Sigmoid colon (tissue), 7 donors: ENCODE measurements around the gene ERRFI1. TPM values are rescaled to one million over a fixed set of nuclear protein-coding genes. Genes with fewer than 3 reads are reported as not detected.
"Not testable (repeated sequence)": the region's sequence is repeated elsewhere in the genome, so short reads cannot be mapped to it uniquely, and the experiment has no call there.

ENCODE experiments used
- DNase-seq: peaks from one replicate; pipeline ENCODE4 v3.0.0-alpha.2; 2019
- H3K27ac ChIP-seq, 4 donors: fragments of 200-600 bp; sonication (generic); one replicate each; pipeline ENCODE4 v1.5.1; 2016 to 2019; ENCODE audit warnings: mild to moderate bottlenecking in 1 of 4
- H3K27me3 ChIP-seq, 3 donors: fragments of 200-600 bp; sonication (generic); one replicate each; pipeline ENCODE4 v1.5.1; 2019; ENCODE audit warnings: mild to moderate bottlenecking in 1 of 3
- H3K36me3 ChIP-seq, 4 donors: fragments of 200-600 bp; sonication (generic); one replicate each; pipeline ENCODE4 v1.5.1; 2016 to 2019
- H3K4me1 ChIP-seq, 4 donors: fragments of 200-600 bp; sonication (generic); one replicate each; pipeline ENCODE4 v1.5.1; 2017 to 2019
- H3K4me3 ChIP-seq, 4 donors: fragments of 200-600 bp; sonication (generic); one replicate each; pipeline ENCODE4 v1.5.1; 2017 to 2019; ENCODE audit warnings: mild to moderate bottlenecking in 2 of 4, moderate library complexity in 1 of 4
- H3K9me3 ChIP-seq, 4 donors: fragments of 200-600 bp in 3 of 4; sonication (generic) in 3 of 4; one replicate each; pipeline versions ENCODE4 v1.5.1 to v1.6.1; 2013 to 2019
- EP300 ChIP-seq, 4 donors: sonication (generic); formaldehyde crosslinking; IDR thresholded peaks; one replicate each; pipeline ENCODE4 v1.6.1; 2017; ENCODE audit warnings: antibody characterized with exemption in 4 of 4
- POLR2A ChIP-seq, 2 donors: fragments of 450-650 bp; IDR thresholded peaks; one replicate each; pipeline ENCODE4 v1.6.1; 2016; ENCODE audit warnings: antibody characterized with exemption in 2 of 2, mild to moderate bottlenecking in 2 of 2, moderate library complexity in 2 of 2
- POLR2AphosphoS5 ChIP-seq, 4 donors: sonication (generic); formaldehyde crosslinking; IDR thresholded peaks; one replicate each; pipeline ENCODE4 v1.6.1; 2017; ENCODE audit warnings: antibody characterized with exemption in 4 of 4
- WGBS, 2 donors: extraction: QIAGEN DNeasy Blood & Tissue Kit; methylation state at CpG; one replicate each; pipeline ENCODE4 v1.1.7; 2013; 5-methylcytosine and 5-hydroxymethylcytosine counted together
- intact Hi-C: fragments of 100-400 bp; cut with DNase I; formaldehyde crosslinking; loops from one replicate; pipeline ENCODE4 v1.15.1; 2023
- polyA plus RNA-seq, 3 donors: library from polyadenylated mRNA; stranded (reverse); fragments of 200-250 nt; gene quantifications; one replicate each; pipeline ENCODE4 v1.2.3, GENCODE V29; 2013
- total RNA-seq, 4 donors: library from RNA; depleted of rRNA; stranded (reverse); fragments of >200 nt; gene quantifications; one replicate each; pipeline ENCODE4 v1.1.0, GENCODE V29; 2016
- TF ChIP-seq, protein P1 (sequence below), 4 experiments: fragments of 450-650 bp in 3 of 4; fragments of 200-600 bp in 1 of 4; IDR thresholded peaks; one replicate each; pipeline ENCODE4 v1.5.1; 2016 to 2019; ENCODE audit warnings: antibody characterized with exemption in 4 of 4, mild to moderate bottlenecking in 3 of 4, moderate library complexity in 2 of 4
- donor health status: healthy with polysubstance abuse.
- donor health status: Bipolar disorder and iron deficiency.
- donor health status: healthy.

ERRFI1 gene, protein sequence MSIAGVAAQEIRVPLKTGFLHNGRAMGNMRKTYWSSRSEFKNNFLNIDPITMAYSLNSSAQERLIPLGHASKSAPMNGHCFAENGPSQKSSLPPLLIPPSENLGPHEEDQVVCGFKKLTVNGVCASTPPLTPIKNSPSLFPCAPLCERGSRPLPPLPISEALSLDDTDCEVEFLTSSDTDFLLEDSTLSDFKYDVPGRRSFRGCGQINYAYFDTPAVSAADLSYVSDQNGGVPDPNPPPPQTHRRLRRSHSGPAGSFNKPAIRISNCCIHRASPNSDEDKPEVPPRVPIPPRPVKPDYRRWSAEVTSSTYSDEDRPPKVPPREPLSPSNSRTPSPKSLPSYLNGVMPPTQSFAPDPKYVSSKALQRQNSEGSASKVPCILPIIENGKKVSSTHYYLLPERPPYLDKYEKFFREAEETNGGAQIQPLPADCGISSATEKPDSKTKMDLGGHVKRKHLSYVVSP
- total RNA-seq (100 to 1,000 TPM in 2 of 4 donors, 10 to 100 TPM in 2; 81.1 to 131 (median 101) TPM), polyA plus RNA-seq (10 to 100 TPM; 28.4 to 45.3 (median 28.8) TPM)

DNA sequence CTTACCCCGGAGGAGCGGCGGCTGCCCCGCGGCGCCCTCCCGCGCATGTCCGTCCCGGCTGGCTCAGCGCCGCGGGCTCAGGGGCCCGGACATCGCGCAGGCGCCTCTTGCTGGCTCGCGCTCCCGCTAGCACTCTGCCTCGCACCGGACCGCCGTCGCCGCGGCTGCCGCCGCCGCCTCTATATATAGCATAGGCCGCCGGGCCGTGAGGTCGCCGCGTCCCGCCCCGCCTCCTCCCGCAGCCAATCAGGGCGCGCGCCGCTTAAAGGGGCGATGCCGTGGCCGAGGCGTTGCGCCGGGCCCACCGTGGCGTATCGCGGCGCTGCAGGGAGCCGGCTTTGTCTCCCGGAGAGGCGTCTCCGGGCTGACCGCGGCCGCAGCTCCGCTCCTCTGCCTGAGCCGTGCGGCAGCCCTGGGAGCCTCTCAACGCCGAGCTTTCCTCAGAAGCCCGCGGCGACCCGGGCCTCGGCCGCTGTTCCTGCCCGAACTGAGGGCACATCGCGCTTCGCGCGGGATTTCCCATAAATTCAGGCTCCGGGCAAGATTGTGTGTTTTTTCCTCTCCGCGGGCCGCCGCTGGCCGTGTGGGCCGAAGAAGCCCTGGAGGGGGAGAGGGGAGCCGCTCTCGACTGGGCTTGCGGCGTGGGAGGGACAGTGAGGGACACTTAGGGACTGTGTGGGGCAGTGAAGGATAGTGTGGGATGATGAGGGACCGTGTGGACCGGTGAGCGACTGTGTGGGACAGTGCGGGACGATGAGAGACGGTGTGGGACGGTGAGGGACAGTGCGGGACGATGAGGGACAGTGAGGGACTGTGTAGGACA lies at the start of gene ERRFI1:
TSS of gene ERRFI1 (minus strand) at position 157 of the 823 bp plus-strand sequence. CDS start 10,690 bp downstream, outside the sequence.
- Histone ChIP-seq H3K27ac (peak within 1 kb of the TSS; percentile 96 to 99 (median 97)), H3K9me3 (no peaks in the 10 kb centered on the region), H3K27me3 (no peaks in the 10 kb centered on the region), H3K36me3 (no peaks in the 10 kb centered on the region), H3K4me1 (peaks cover 3 to 61% (median 54%) of the 10 kb centered on the region in 4 donors), H3K4me3 (peak within 1 kb of the TSS; percentile 63 to 97 (median 84))
- WGBS, 2 donors, result 3 to 5% methylated on average over 98 of the region's 98 CpGs
- TF ChIP-seq POLR2AphosphoS5 (IDR thresholded peaks at IDR 0.05) (peak; percentile 95 to 99 (median 99)), POLR2A (IDR thresholded peaks at IDR 0.05) (peak; percentile 71 to 85), EP300 (IDR thresholded peaks at IDR 0.05) (no peak)
- intact Hi-C loops, result loop anchor here (2.0 to 5.0 kb wide), 2 partner anchors 94 to 176 kb away; no protein-coding TSS in a partner anchor
- peak; percentile 98 for DNase-seq

DNA sequence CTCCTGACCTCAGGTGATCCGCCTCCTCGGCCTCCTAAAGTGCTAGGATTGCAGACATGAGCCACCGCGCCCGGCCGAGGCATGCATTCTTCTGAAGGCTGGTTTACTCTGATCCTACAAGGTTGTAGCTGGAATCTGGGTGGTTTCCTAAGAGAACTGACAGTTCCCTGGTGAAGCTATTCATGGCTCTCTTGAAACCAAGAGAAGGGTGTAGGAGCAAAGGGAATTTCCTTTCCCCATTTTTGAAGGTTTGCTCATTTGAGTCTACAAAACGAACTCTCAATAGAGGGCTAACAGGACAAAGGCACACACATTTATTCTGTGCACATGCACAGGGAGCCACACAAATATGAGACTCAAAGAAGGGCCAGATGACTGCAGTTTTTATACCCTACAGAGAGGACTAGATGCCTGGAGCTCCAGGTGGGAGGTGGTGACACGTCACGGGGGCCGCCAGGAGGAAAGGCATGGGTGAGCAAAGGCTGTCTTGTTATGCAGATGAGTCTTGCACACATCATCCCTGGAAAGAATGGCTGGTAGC lies 49.5 kb upstream of the ERRFI1 start:
- no peak for TF ChIP-seq EP300 (IDR thresholded peaks at IDR 0.05)
- TF ChIP-seq, protein P1, sequence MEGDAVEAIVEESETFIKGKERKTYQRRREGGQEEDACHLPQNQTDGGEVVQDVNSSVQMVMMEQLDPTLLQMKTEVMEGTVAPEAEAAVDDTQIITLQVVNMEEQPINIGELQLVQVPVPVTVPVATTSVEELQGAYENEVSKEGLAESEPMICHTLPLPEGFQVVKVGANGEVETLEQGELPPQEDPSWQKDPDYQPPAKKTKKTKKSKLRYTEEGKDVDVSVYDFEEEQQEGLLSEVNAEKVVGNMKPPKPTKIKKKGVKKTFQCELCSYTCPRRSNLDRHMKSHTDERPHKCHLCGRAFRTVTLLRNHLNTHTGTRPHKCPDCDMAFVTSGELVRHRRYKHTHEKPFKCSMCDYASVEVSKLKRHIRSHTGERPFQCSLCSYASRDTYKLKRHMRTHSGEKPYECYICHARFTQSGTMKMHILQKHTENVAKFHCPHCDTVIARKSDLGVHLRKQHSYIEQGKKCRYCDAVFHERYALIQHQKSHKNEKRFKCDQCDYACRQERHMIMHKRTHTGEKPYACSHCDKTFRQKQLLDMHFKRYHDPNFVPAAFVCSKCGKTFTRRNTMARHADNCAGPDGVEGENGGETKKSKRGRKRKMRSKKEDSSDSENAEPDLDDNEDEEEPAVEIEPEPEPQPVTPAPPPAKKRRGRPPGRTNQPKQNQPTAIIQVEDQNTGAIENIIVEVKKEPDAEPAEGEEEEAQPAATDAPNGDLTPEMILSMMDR (IDR thresholded peaks at IDR 0.05), result no peak
- no peak for TF ChIP-seq POLR2AphosphoS5 (IDR thresholded peaks at IDR 0.05)
- TF ChIP-seq POLR2A (IDR thresholded peaks at IDR 0.05), result no peak
- no peak for DNase-seq
- H3K27ac ChIP-seq, result peak overlapping the region in 3 of 4 donors; percentile 77 to 90 (median 80)
- no peaks in the 10 kb centered on the region for H3K36me3 ChIP-seq
- WGBS, 2 donors, result 86 to 89% methylated on average over 10 of the region's 10 CpGs
- intact Hi-C loops, result no loop called here
- no peak overlapping the region for H3K4me3 ChIP-seq
- H3K9me3 ChIP-seq, result no peaks in the 10 kb centered on the region
- peaks cover 0 to 45% (median 29%) of the 10 kb centered on the region in 4 donors for H3K4me1 ChIP-seq
- H3K27me3 ChIP-seq, result no peaks in the 10 kb centered on the region

DNA sequence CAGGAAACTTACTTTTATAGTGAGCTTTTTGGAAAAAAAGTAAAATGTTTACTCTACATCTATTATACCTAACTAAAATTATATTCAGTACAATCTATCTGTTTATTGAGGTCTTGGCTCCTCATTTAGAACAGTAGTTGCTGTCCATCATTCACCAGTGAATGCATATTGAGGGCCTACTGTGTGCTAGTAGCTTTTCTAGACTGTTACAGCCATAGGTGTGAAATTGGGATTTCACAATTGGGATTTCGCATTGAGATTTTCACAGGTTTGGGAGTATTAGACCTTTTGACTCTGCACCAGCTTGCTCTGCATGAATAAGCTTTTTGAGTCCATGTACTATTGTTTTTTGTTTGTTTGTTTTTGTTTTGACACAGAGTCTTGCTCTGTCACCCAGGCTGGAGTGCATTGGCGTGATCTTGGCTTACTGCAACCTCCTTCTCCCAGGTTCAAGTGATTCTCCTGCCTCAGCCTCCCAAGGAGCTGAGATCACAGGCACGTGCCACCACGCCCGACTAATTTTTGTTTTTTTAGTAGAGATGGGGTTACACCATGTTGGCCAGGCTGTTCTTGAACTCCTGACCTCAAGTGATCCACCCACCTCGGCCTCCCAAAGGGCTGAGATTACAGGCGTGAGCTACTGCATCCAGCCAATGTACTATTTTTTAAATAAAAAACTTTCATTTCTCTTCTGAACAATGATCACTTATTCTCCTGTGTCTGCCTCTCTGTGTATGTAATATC lies 47.2 kb upstream of the ERRFI1 start:
- H3K27ac ChIP-seq, result no peak overlapping the region

DNA sequence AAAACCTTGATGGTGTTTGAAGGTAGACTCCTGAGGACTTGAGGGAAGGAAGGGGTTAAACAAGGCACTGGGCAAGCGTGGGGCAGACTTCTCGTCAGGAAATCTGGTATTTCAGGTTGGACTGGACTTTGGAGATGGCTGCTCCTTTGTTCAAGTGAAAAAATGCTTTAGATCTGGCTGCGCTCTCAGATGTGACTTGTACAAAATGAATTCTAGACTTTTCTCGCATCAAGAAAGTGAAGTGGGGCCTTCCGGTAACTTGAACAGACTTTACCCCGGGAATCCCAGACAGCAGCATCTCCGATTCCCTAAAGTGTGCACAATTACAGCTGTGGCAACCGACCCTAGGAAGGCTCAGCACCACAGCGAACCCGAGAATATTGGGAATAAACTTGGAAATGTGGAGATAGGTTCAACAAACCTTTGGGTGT lies 44.3 kb upstream of the ERRFI1 start:
- WGBS, 2 donors, result 12 to 49% methylated on average over 10 of the region's 10 CpGs

More for the DNA sequence above, 47.2 kb upstream of the ERRFI1 start:
- intact Hi-C loops, result no loop called here
- Histone ChIP-seq H3K36me3 (no peaks in the 10 kb centered on the region), H3K27me3 (no peaks in the 10 kb centered on the region), H3K9me3 (peaks cover 0 to 2% (median 0%) of the 10 kb centered on the region in 4 donors), H3K4me3 (no peak overlapping the region), H3K4me1 (peaks cover 0 to 32% (median 22%) of the 10 kb centered on the region in 4 donors)
- no peak for DNase-seq
- TF ChIP-seq POLR2AphosphoS5 (IDR thresholded peaks at IDR 0.05) (no peak), EP300 (IDR thresholded peaks at IDR 0.05) (no peak), POLR2A (IDR thresholded peaks at IDR 0.05) (no peak)
- TF ChIP-seq, protein P1 (IDR thresholded peaks at IDR 0.05), result no peak
- WGBS, 2 donors, result 61 to 73% methylated on average over 7 of the region's 7 CpGs

DNA sequence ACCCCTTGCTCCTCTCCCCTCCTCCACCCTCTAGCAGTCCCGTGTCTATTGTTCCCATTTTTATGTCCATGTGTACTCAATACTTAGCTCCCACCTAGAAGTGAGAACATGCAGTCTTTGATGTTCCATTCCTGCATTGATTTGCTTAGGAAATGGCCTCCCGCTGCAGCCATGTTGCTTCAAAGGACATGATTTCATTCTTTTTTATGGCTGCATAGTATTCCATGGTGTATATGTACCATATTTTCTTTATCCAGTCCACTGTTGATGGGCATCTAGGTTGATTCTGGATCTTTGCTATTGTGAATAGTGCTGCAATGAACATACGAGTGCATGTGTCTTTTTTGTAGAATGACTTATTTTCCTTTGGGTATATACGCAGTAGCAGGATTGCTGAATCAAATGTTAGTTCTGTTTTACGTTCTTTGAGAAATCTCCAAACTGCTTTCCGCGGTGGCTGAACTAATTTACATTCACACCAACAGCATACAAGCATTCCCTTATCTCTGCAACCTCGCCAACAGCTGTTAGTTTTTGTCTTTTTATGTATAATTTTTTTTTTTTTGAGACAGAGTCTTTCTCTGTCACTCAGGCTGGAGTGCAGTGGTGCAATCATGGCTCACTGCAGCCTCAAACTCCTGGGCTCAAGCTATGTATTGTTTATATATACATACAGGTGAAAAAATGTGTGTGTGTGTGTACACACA lies 43.7 kb upstream of the ERRFI1 start:
- H3K4me3 ChIP-seq, H3K4me1 ChIP-seq, H3K36me3 ChIP-seq, DNase-seq, H3K27ac ChIP-seq, H3K27me3 ChIP-seq, H3K9me3 ChIP-seq, intact Hi-C loops: not testable (repeated sequence)
- WGBS, 2 donors, result 73 to 83% methylated on average over 8 of the region's 8 CpGs

More for the DNA sequence above, 44.3 kb upstream of the ERRFI1 start:
- intact Hi-C loops, result no loop called here
- no peak for DNase-seq
- H3K27ac ChIP-seq, result no peak overlapping the region
- peaks cover 0 to 5% (median 2%) of the 10 kb centered on the region in 4 donors for H3K4me1 ChIP-seq
- H3K9me3 ChIP-seq, result peaks cover 0 to 2% (median 0%) of the 10 kb centered on the region in 4 donors
- no peak overlapping the region for H3K4me3 ChIP-seq
- H3K27me3 ChIP-seq, result no peaks in the 10 kb centered on the region
- no peaks in the 10 kb centered on the region for H3K36me3 ChIP-seq
- TF ChIP-seq POLR2AphosphoS5 (IDR thresholded peaks at IDR 0.05) (no peak), EP300 (IDR thresholded peaks at IDR 0.05) (no peak), POLR2A (IDR thresholded peaks at IDR 0.05) (no peak)
- TF ChIP-seq, protein P1 (IDR thresholded peaks at IDR 0.05), result no peak
